Measurements from ENCODE around the gene ANAPC16.
A peak's percentile ranks its signal among the peaks of the same experiment; 100 is the strongest.

ANAPC16 gene

GRCh38 chr10:72176701-72177100, 39.1 kb upstream of the ANAPC16 start:
- H3K9ac ChIP-seq (ENCODE audit: low read length in 5 of 5): no peak overlapping the region
- no peak overlapping the region for H3K27ac ChIP-seq (ENCODE audit: low read depth, low read length)
- H3K9me3 ChIP-seq (ENCODE audit: control insufficient read depth in 5 of 5, low read length in 5 of 5): no peaks in the 10 kb centered on the region
- peaks cover 0 to 15% (median 6%) of the 10 kb centered on the region in 5 donors for H3K4me1 ChIP-seq (ENCODE audit: control insufficient read depth in 5 of 5, insufficient read depth in 5 of 5, low read length in 5 of 5)
- H3K36me3 ChIP-seq (ENCODE audit: control insufficient read depth in 5 of 5, insufficient read depth in 5 of 5, low read length in 5 of 5): peaks cover 5 to 15% (median 11%) of the 10 kb centered on the region in 5 donors
- H3K4me3 ChIP-seq (ENCODE audit: low read depth in 1 of 5, low read length in 5 of 5): no peak overlapping the region
- no peaks in the 10 kb centered on the region for H3K27me3 ChIP-seq (ENCODE audit: control insufficient read depth in 5 of 5, insufficient read depth in 4 of 5, low read length in 5 of 5)

GRCh38 chr10:72177454-72177853, 38.4 kb upstream of the ANAPC16 start:
- Histone ChIP-seq H3K27me3 (ENCODE audit: control insufficient read depth in 5 of 5, insufficient read depth in 4 of 5, low read length in 5 of 5) (no peaks in the 10 kb centered on the region), H3K36me3 (ENCODE audit: control insufficient read depth in 5 of 5, insufficient read depth in 5 of 5, low read length in 5 of 5) (peaks cover 8 to 17% (median 11%) of the 10 kb centered on the region in 5 donors), H3K9me3 (ENCODE audit: control insufficient read depth in 5 of 5, low read length in 5 of 5) (no peaks in the 10 kb centered on the region), H3K27ac (ENCODE audit: low read depth, low read length) (no peak overlapping the region), H3K9ac (ENCODE audit: low read length in 5 of 5) (no peak overlapping the region), H3K4me3 (ENCODE audit: low read depth in 1 of 5, low read length in 5 of 5) (no peak overlapping the region), H3K4me1 (ENCODE audit: control insufficient read depth in 5 of 5, insufficient read depth in 5 of 5, low read length in 5 of 5) (peaks cover 0 to 11% (median 0%) of the 10 kb centered on the region in 5 donors)

- no peak overlapping the region for H3K9ac ChIP-seq (ENCODE audit: low read length in 5 of 5)
- no peak overlapping the region for H3K4me3 ChIP-seq (ENCODE audit: low read depth in 1 of 5, low read length in 5 of 5)
- H3K27ac ChIP-seq (ENCODE audit: low read depth, low read length): no peak overlapping the region
- peaks cover 0 to 7% (median 3%) of the 10 kb centered on the region in 5 donors for H3K36me3 ChIP-seq (ENCODE audit: control insufficient read depth in 5 of 5, insufficient read depth in 5 of 5, low read length in 5 of 5)
- no peaks in the 10 kb centered on the region for H3K9me3 ChIP-seq (ENCODE audit: control insufficient read depth in 5 of 5, low read length in 5 of 5)
- H3K27me3 ChIP-seq (ENCODE audit: control insufficient read depth in 5 of 5, insufficient read depth in 4 of 5, low read length in 5 of 5): no peaks in the 10 kb centered on the region
- H3K4me1 ChIP-seq (ENCODE audit: control insufficient read depth in 5 of 5, insufficient read depth in 5 of 5, low read length in 5 of 5): peaks cover 0 to 13% (median 12%) of the 10 kb centered on the region in 5 donors
Measured at GRCh38 chr10:72184156-72184555, 31.7 kb upstream of the ANAPC16 start.

GRCh38 chr10:72186258-72186981, 29.4 kb upstream of the ANAPC16 start:
- peaks cover 0 to 10% (median 7%) of the 10 kb centered on the region in 5 donors for H3K36me3 ChIP-seq (ENCODE audit: control insufficient read depth in 5 of 5, insufficient read depth in 5 of 5, low read length in 5 of 5)
- H3K9ac ChIP-seq (ENCODE audit: low read length in 5 of 5): peak overlapping the region; percentile 9 to 64 (median 54)
- H3K4me1 ChIP-seq (ENCODE audit: control insufficient read depth in 5 of 5, insufficient read depth in 5 of 5, low read length in 5 of 5): peaks cover 0 to 13% (median 12%) of the 10 kb centered on the region in 5 donors
- H3K27me3 ChIP-seq (ENCODE audit: control insufficient read depth in 5 of 5, insufficient read depth in 4 of 5, low read length in 5 of 5): no peaks in the 10 kb centered on the region
- H3K27ac ChIP-seq (ENCODE audit: low read depth, low read length): peak overlapping the region; percentile 74
- H3K4me3 ChIP-seq (ENCODE audit: low read depth in 1 of 5, low read length in 5 of 5): peak overlapping the region; percentile 37 to 56 (median 42)
- H3K9me3 ChIP-seq (ENCODE audit: control insufficient read depth in 5 of 5, low read length in 5 of 5): no peaks in the 10 kb centered on the region

DNA sequence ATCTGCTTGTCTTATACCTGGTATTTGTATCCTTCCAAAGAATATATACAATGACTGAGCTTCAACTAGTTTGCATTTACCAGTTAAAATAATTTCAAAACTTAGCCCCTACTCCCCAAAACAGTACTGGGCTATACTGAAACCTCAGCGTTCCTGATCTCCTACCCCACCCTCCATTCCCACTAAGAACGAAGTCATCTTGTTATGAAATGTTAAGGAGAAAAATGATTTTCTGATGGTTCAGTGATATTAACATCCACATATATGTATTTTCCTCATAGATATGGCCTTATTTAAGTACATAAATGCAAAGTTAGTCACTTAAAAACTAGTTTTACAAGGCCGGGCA, 28.9 kb upstream of the ANAPC16 start:
- Histone ChIP-seq H3K27me3 (ENCODE audit: control insufficient read depth in 5 of 5, insufficient read depth in 4 of 5, low read length in 5 of 5) (no peaks in the 10 kb centered on the region), H3K36me3 (ENCODE audit: control insufficient read depth in 5 of 5, insufficient read depth in 5 of 5, low read length in 5 of 5) (peaks cover 0 to 9% (median 4%) of the 10 kb centered on the region in 5 donors), H3K4me3 (ENCODE audit: low read depth in 1 of 5, low read length in 5 of 5) (peak overlapping the region; percentile 37 to 56 (median 42)), H3K27ac (ENCODE audit: low read depth, low read length) (peak overlapping the region; percentile 74), H3K4me1 (ENCODE audit: control insufficient read depth in 5 of 5, insufficient read depth in 5 of 5, low read length in 5 of 5) (peaks cover 0 to 13% (median 12%) of the 10 kb centered on the region in 5 donors), H3K9me3 (ENCODE audit: control insufficient read depth in 5 of 5, low read length in 5 of 5) (no peaks in the 10 kb centered on the region), H3K9ac (ENCODE audit: low read length in 5 of 5) (peak overlapping the region in 4 of 5 donors; percentile 53 to 64 (median 54))

- Histone ChIP-seq H3K27ac (ENCODE audit: low read depth, low read length) (no peak overlapping the region), H3K9me3 (ENCODE audit: control insufficient read depth in 5 of 5, low read length in 5 of 5) (no peaks in the 10 kb centered on the region), H3K36me3 (ENCODE audit: control insufficient read depth in 5 of 5, insufficient read depth in 5 of 5, low read length in 5 of 5) (peaks cover 9 to 25% (median 15%) of the 10 kb centered on the region in 5 donors), H3K4me1 (ENCODE audit: control insufficient read depth in 5 of 5, insufficient read depth in 5 of 5, low read length in 5 of 5) (peaks cover 0 to 4% (median 0%) of the 10 kb centered on the region in 5 donors), H3K27me3 (ENCODE audit: control insufficient read depth in 5 of 5, insufficient read depth in 4 of 5, low read length in 5 of 5) (no peaks in the 10 kb centered on the region), H3K4me3 (ENCODE audit: low read depth in 1 of 5, low read length in 5 of 5) (no peak overlapping the region), H3K9ac (ENCODE audit: low read length in 5 of 5) (no peak overlapping the region)
Measured at GRCh38 chr10:72194949-72195348, 20.9 kb upstream of the ANAPC16 start.

DNA sequence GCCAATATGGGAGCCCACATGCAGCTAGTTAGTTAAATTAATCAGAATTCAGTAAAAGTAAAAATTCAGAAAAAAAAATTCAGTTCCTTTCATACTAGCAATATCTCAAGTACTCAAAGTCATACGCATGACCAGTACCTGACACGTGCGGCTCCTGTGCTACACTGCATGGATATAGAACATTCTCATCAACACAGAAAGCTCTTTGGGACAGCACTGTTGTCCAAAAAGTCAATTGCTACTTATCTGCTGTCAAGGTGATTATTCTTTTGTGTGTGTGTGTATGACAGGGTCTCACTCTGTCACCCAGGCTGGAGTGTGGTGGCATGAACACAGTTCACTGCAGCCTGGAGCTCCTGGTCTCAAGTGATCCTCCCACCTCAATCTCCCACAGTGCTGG, 14.9 kb upstream of the ANAPC16 start:
- no peak overlapping the region for H3K9ac ChIP-seq (ENCODE audit: low read length in 5 of 5)
- no peaks in the 10 kb centered on the region for H3K9me3 ChIP-seq (ENCODE audit: control insufficient read depth in 5 of 5, low read length in 5 of 5)
- H3K27ac ChIP-seq (ENCODE audit: low read depth, low read length): no peak overlapping the region
- no peak overlapping the region for H3K4me3 ChIP-seq (ENCODE audit: low read depth in 1 of 5, low read length in 5 of 5)
- H3K36me3 ChIP-seq (ENCODE audit: control insufficient read depth in 5 of 5, insufficient read depth in 5 of 5, low read length in 5 of 5): peaks cover 13 to 36% (median 21%) of the 10 kb centered on the region in 5 donors
- H3K4me1 ChIP-seq (ENCODE audit: control insufficient read depth in 5 of 5, insufficient read depth in 5 of 5, low read length in 5 of 5): peaks cover 0 to 4% (median 0%) of the 10 kb centered on the region in 5 donors
- no peaks in the 10 kb centered on the region for H3K27me3 ChIP-seq (ENCODE audit: control insufficient read depth in 5 of 5, insufficient read depth in 4 of 5, low read length in 5 of 5)

- Histone ChIP-seq H3K27ac (ENCODE audit: low read depth, low read length) (no peak overlapping the region), H3K4me3 (ENCODE audit: low read depth in 1 of 5, low read length in 5 of 5) (no peak overlapping the region), H3K36me3 (ENCODE audit: control insufficient read depth in 5 of 5, insufficient read depth in 5 of 5, low read length in 5 of 5) (peaks cover 13 to 33% (median 21%) of the 10 kb centered on the region in 5 donors), H3K4me1 (ENCODE audit: control insufficient read depth in 5 of 5, insufficient read depth in 5 of 5, low read length in 5 of 5) (peaks cover 0 to 4% (median 0%) of the 10 kb centered on the region in 5 donors), H3K9me3 (ENCODE audit: control insufficient read depth in 5 of 5, low read length in 5 of 5) (no peaks in the 10 kb centered on the region), H3K27me3 (ENCODE audit: control insufficient read depth in 5 of 5, insufficient read depth in 4 of 5, low read length in 5 of 5) (no peaks in the 10 kb centered on the region), H3K9ac (ENCODE audit: low read length in 5 of 5) (no peak overlapping the region)
Measured at GRCh38 chr10:72201293-72201692, 14.5 kb upstream of the ANAPC16 start.

- Histone ChIP-seq H3K4me3 (ENCODE audit: low read depth in 1 of 5, low read length in 5 of 5) (no peak overlapping the region), H3K27ac (ENCODE audit: low read depth, low read length) (no peak overlapping the region), H3K9ac (ENCODE audit: low read length in 5 of 5) (no peak overlapping the region), H3K36me3 (ENCODE audit: control insufficient read depth in 5 of 5, insufficient read depth in 5 of 5, low read length in 5 of 5) (peaks cover 10 to 49% (median 26%) of the 10 kb centered on the region in 5 donors), H3K9me3 (ENCODE audit: control insufficient read depth in 5 of 5, low read length in 5 of 5) (no peaks in the 10 kb centered on the region), H3K27me3 (ENCODE audit: control insufficient read depth in 5 of 5, insufficient read depth in 4 of 5, low read length in 5 of 5) (no peaks in the 10 kb centered on the region), H3K4me1 (ENCODE audit: control insufficient read depth in 5 of 5, insufficient read depth in 5 of 5, low read length in 5 of 5) (no peaks in the 10 kb centered on the region)
Measured at GRCh38 chr10:72204296-72204695, 11.5 kb upstream of the ANAPC16 start.

- no peaks in the 10 kb centered on the region for H3K4me1 ChIP-seq (ENCODE audit: control insufficient read depth in 5 of 5, insufficient read depth in 5 of 5, low read length in 5 of 5)
- no peak overlapping the region for H3K9ac ChIP-seq (ENCODE audit: low read length in 5 of 5)
- H3K27ac ChIP-seq (ENCODE audit: low read depth, low read length): no peak overlapping the region
- no peak overlapping the region for H3K4me3 ChIP-seq (ENCODE audit: low read depth in 1 of 5, low read length in 5 of 5)
- no peaks in the 10 kb centered on the region for H3K9me3 ChIP-seq (ENCODE audit: control insufficient read depth in 5 of 5, low read length in 5 of 5)
- H3K27me3 ChIP-seq (ENCODE audit: control insufficient read depth in 5 of 5, insufficient read depth in 4 of 5, low read length in 5 of 5): no peaks in the 10 kb centered on the region
- peaks cover 10 to 53% (median 27%) of the 10 kb centered on the region in 5 donors for H3K36me3 ChIP-seq (ENCODE audit: control insufficient read depth in 5 of 5, insufficient read depth in 5 of 5, low read length in 5 of 5)
Measured at GRCh38 chr10:72204724-72205123, 11.1 kb upstream of the ANAPC16 start.
